Fibroblast of skin of scalp (primary cell): Measurements from ENCODE around the gene FAM234A.
"Not testable (repeated sequence)": the region's sequence is repeated elsewhere in the genome, so short reads cannot be mapped to it uniquely, and the experiment has no call there.

Source experiments
- DNase-seq: peaks from one replicate; pipeline ENCODE4 v3.0.0-alpha.2; 2013

Gene FAM234A

DNA sequence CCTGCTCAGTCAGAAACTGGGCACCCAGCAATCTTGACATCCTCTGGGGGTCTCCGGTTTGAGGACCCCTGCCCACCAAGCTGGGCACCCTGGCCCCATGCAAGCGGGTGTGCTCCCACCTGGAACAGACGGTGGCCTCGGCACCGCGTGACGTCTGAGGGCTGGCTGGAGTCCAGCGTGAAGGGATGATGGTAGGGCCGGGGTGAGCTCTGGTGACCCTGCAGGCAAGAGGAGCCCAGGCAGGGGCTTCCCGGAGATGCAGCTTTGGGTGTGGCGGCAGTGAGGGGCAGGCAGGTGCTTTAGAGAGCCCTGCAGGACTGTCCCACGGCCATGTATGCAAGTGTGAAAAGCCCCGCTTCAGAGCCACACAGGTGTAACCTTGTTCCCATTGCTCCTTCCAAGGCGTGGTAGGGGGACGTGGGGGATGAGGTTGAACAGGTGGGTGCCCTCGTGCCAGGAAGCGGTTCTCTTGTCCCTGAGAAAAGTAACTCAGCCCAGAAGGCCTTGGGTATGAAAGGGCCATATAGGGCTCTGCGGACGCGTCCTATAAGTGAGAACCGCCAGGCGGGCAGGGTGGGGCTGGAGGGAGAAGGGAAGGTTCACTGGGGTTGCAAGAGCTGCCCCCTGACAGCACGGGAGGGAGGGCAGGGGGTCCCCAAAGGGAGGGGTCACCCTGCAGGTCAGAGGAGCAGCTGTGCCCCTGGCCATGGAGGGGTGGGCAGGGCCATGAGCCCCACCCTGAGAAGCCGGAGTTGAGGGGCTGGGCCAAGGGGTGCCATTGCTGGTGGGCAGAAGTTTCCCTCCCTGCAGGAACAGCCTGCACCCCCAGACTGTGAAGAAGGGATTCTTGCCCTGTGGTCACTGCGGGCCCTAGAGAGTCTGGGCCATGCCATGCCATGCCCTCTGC is 31.9 kb downstream of the FAM234A start:
- no peak for DNase-seq

DNA sequence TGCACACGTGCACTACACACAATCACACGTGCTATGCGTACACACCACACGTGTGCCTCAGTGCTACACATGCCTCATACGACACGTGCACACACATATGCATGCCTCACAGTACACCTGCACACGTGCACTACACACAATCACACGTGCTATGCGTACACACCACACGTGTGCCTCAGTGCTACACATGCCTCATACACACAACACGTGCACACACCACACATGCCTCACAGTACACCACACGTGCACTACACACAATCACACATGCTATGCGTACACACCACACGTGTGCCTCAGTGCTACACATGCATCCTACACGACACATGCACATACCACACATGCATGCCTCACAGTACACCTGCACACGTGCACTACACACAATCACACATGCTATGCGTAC is 32.9 kb downstream of the FAM234A start:
- DNase-seq, result not testable (repeated sequence)

DNA sequence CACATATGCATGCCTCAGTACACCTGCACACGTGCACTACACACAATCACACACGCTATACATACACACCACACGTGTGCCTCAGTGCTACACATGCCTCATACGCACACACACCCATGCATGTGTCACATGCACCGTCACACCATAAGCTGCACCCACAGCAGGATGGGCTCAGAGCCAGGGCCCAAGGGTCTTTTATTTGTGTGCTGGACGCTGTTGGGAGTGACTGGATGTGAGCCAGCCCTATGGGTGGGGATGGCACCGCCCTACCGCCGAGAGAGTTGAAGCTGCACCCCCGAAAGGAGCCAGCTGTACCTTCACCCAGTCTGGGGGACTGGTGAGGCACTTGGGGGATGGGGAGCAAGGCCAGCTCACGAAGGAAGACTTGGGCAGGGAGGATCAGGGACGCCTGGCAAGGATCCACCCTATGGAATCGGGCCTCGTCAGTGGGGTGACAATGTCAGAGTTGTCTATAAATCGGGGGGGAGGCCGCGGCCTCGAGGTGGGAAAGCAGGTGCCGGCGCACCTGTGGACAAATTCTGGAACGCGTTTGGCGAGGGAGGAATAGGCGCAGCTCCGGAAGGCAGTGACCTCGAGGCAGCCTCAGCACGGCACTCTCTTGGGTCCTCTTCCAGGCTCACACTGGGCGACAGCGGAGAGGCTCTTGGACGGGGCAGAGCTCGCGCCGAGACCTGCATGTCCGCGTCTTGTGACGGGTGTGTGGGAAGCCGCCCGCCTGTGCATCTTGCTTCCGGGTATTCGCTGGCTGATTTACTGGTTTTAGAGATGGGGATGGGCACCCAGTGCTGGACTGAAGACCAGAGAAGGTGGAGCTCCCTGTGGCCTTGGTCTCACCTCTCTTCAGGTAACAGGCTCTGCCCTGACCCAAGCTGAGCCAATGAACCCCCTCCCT is 33.8 kb downstream of the FAM234A start:
- no peak for DNase-seq

DNA sequence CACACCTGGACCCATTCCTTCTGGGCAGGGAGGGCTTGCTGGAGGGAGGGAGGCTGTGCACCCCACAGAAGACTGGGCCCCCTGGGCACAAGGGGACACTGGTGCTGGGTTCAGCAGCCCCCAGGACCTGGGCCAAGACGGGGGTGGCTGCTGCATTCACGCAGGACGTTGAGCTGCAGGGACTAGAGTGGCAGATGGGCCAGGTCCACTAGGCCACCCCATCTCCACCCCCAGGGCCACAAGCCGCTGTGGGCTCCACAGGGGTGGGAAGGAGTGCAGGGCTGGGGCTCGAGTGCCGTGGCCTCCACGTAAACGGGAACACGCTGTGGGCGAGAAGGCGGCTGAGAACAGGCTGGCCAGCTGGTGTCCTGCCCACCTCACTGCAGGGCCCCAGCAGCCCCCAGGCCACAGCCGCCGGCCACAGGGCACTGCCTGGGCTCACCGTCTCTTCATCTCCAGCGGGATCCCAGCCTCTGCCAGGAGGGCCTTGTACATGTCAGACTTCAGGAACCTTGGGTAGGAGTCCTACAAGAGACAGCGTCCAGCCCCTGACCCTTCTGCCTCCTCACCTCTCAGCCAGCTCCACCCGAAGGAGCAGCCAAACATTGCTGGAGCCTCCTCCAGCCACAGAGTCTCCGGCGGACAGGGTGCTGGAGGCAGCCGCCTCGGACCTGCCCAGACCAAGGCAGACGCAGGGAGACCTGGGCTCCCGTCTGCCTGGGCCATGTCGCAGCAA is 34.6 kb downstream of the FAM234A start:
- DNase-seq, result no peak

DNA sequence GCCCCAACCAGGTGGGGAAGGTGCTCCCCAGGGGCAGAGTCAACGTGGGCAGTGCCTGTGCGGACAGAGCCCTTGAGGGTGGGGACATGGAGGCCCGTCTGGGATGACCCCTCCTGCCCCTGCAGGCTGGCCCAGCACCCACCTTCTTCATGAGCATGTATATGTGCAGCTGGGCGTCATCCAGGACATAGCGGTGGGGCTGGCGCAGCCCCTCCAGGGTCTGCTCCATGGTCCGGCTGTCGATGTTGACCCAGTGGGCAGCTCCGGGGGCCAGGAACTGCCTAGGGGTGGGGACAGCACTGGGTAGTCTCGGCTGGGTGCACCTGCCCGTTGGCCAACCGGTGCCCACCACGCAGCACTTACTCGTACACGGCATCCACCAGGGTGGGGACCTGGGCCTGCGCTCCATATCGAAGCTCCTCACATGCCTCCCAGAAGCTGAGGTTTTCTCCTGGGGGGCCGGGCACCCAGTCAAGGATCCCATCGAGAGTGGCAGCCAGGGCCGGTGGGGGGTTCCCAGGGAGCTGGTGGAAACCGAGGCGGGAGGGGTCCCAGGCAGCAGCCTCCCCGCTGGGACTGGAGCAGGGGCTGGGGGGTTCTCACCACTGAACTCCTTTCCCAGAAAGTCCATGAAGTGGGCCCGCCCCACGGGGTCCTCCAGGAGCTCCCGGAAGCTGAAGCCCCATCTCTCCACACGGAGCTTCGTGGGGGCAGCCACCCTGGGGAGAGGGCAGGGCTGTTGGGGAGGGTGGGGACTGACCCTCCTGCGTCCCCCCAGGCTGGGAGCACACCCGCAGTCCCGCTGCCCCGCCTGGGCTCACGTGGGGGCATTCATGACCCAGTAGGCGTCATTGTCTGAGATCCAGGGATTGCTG is 36.0 kb downstream of the FAM234A start:
- no peak for DNase-seq

DNA sequence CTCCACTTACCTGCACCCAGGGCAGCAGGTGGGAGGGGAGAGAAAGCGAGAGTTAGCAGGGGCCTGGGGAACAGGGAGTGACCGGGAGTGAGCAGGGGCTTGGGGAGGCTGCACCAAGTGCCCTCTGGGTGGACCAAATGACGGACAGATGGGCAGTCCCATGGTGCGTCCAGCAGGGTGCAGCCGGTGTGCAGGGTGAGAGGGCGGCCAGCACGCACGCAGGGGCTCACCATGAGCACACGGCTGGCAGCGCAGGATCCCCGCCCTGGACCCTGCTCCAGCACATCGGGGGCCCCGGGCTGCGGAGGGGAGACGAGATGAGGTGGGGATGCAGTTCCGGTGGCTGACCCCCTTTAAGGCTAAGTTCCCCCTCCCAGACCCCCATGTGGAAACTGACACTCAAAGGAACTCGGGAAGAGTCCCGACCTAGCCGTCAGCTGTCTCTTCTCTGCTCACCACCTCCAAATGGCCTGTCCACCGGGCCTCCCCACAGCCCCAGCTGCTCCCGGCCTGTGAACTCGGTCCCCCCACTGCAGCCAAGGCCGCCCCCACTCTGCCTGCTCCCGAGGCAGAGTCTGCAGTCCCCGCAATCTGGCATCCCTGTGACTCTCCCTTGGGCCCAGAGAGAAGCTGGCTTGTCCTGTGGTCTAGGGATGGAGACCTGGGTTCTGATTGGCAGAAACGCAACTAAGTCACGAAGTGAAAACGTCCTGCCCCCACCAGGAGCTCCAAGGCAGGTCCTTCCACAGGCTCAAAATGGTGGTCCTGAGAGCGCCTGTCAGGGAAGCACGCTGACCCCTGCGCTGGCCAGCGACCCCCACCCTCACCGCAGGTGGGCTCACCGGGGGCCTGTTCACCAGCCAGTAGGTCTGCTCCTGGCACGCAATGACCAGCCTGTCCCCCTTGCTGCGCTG is 38.3 kb downstream of the FAM234A start:
- no peak for DNase-seq

DNA sequence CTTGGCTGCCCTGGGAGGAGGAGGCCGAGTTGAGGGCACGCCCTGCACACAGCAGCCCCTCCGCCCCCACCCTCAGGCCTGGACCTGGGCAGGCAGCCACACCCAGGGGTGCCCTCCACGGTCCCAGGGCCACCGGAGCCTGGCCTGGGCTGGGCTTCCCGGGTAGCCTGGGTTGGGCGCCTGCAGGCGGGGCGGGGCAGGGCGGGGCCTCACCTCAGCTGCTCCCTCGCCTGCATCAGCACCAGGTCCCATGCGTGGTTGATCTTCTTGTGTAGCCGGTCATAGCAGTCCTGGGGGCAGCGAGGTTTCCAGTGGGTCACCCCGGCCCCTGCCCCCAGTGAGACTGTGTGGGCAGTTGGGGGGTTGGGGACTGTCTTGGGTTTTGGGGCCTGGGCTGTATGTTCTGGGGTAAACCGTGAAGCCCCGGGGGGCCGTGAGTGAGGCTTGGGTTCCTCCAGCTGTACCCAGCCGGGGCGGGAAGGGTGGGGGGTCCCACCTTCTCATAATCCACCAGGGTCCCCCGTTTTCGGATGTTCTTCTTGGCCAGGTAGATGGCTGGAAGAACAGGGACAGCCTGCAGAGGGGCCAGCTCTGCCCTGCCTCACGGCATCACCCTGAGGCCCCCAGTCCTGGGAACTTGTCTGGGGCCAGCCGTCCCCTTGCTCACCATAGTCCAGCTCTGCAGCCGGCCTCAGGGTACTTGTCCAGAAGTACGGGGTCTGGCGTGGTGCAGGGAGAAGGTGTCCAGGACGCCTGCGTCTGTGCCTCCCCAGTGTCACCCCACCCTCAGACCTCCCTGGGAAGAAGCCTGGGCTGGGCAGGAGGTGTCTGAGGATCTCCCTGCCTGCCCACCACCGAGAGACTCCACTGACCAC is 39.2 kb downstream of the FAM234A start:
- DNase-seq, result no peak

DNA sequence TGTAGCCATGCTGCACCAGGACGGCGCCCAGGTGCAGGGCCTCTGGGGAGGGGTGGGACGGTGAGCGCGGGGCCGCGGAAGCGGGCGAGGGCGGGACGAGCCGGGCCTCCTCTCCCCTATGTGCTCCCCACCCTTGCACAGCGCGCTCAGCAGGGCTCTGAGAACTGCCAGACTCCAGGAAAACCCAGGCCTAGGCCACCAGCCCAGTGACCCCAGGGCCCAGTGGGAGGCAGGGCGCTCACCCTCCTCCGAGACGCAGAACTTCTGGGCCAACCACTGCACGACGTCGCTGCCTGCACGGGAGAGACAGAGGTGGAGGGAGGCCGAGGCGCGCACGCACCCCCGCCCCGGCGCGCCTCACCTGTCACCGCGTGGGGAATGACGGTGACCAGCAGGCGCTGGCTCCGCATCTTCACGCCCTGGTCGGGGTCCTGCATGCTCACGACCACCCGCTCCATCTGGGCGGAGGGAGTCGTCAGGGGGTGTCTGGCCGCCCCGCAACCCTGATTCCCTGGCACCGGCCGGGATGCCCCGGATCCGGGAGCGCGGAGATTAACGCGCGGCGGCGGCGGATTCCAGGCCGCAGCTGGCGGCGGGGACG is 40.5 kb downstream of the FAM234A start:
- DNase-seq, result no peak

DNA sequence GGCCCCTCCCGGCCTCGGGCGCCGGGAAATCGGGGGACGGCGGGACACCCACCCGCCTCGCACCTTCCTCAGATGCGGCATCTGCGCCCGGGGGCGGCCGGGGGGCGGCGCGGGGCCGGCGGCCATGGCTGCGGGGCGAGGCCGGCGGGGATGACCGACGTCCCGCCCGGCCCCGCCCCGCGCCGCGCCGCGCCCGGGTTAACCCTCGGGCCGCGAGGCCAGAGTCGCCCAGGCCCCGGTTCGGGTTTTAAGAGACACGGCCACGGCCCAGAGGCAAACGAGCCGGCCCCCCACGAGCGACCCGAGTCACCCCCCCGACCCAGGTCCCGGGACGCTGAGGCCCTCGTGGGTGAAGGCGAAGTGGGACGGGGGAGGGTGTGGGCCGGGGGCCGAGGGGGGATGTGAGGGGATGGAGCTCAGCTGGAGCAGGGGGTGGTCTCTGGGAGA is 41.2 kb downstream of the FAM234A start, which contains the start of gene RGS11:
Gene RGS11 (minus strand): TSS at position 159 of the 447 bp plus-strand sequence. CDS start 33 bp downstream, at position 126.
- no peak for DNase-seq

DNA sequence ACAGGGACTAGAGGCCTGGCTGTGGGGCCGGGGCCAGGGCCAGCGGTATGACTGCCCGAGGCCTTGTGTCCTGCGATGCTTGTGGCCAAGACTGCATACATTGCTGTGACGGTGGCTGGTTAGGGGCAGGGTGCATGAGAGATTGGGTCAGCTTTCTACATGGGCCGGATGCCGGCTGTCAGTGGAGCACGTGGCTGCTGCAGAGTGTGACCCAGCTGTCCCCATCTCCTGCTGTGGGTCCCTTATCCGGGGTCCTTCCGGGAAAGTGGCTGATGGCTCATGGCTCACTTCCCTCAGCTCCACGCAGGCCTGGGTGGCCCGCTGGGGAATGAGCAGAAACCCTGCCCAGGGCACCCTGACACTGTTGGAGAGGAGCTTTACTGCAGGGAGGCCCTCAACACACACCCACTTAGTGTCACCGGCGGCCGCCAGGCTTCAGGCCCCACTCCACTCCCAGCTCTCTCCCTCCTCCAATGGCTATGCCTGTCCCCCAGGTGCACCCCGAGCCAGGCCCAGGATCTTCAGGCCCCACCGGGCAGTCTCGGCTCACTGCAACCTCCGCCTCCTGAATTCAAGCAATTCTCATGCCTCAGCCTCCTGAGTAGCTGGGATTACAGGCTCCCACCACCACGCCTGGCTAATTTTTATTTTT is 41.9 kb downstream of the FAM234A start:
- DNase-seq, result no peak

DNA sequence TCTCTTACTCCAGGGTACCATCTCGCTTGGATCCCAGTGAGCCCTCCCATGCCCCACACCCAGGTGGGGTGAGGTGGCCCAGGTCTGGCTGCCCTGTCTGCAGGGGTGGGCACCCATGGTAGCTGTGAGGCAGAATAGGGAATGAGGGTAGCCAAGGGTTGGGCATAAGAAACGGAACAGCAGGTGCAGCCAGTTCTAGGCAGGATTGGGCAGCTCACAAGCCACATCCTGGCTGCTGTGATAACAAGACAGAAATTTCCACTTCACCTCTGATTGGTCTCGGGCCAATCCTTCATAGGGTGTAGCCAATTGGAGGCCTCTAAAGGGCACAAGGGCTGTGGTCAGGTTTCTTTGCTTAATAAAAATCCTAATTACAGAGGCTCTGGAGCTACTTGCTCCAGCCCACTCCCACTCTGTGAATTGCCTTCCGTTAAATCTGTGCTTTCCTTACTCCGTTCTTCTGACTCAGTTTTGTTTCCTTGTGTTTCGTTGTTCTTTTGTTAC is 44.3 kb downstream of the FAM234A start:
- peak; percentile 4 for DNase-seq

DNA sequence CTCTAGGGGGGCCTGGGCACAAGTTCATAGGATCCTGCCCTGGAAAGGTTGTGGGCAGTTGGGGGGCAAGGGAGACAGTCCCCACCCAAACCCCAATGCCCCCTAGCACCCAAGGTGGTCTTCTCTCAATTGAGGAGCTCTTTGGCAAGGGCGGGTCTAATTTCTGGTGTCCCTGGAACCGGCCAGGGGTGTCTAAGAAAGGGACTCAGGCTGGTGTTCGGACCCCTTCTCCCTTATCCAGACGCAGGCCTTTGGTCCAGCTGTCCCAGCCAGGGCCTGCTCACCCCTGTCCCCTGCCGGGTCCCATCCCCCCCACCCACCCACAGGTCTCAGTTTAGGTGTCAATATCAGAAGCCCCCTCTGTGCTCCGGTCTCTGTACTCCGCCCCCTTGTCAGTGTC is 44.9 kb downstream of the FAM234A start:
- no peak for DNase-seq

DNA sequence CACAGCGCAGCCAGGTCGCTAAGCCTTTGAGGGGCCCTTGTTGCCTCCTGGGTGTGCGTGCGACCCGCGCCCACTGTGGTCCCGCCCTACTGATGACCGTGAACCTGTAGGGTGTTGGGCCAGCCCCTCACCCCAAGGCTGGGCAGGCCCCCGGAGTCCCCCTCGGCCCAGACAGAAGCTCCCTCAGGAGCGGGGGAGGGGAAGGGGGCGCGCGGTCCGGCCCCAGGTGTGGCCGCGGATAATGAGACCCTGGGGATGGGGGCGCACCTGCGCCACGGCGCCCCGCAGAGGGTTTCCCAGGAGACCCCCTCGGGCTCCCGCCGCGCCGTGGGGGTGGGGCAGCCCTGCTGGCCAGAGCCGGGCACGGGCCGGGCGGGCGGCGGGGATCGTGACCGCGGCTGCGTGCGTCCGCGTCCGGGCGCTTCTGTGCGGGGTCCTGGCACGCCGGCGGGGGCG is 45.4 kb downstream of the FAM234A start:
- DNase-seq, result no peak

DNA sequence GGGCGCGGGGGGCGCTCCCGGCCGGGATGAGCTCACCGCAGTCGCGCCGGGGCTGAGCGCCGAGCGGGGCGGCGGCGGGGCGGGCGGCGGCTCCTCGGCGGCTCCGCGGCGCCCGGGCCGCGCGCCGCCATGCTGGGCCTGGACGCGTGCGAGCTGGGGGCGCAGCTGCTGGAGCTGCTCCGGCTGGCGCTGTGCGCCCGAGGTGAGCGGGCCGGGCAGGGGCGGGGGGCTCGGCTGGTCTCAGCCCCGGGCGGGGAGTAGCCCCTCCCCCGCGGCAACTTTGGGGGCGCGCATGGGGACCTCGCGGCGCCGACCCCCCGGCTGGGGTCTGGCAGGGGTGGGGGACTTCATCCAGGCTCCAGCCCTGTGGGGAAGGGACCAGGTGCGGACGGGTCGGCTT is 45.9 kb downstream of the FAM234A start, which contains the start of gene ARHGDIG:
Gene ARHGDIG (plus strand): TSS at position 40 of the 400 bp plus-strand sequence. CDS start 90 bp downstream, at position 130.
- no peak for DNase-seq

DNA sequence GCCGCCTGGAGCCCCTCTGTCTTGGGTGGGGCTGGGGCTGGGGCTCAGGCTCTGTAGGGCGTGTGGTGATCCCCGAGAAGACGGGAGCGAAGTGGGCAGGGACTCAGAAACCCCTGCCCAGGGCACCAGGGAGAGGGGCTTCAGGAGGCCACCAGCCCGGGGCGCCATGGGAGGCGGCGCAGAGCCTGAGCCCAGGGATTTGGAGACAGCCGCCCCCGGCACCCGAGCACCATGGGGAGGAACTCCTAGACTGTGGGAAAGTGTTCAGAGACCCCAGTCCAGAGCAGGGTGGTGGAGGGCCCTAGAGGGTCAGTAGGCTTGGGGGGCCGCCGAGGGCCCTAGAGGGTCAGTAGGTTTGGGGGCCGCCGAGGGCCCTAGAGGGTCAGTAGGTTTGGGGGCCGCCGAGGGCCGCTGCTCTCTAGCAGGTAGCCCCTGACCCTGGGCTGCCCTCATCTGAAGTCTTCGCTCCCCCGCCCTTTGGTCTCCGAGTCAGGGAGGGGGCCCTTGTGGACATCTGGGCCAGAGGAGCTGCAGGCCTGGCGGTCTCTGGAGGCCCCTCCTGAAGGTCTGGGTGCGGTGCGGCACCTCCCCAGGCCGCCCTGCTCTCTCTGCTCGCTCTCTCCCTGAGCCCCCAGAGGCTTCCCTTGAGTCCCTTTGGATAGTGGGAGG is 46.5 kb downstream of the FAM234A start:
- no peak for DNase-seq

DNA sequence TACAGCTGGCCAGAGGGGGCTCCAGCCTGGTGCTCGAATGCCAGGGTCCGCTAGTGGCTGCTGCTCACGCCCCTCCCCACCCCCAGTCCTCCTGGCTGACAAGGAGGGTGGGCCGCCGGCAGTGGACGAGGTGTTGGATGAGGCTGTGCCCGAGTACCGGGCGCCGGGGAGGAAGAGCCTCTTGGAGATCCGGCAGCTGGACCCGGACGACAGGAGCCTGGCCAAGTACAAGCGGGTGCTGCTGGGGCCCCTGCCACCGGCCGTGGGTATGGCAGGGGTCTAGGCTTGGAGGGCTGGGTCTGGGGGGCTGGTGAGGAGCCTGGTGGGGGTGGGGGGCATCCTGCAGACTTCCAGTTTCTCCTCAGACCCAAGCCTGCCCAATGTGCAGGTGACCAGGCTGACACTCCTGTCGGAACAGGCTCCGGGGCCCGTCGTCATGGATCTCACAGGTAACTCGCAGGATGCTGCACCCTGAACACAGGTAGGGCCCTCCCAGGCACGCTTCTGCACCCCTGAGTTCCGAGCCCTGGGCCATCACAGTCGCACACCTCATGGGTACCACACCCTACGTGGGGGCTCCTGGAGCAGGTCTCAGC is 47.1 kb downstream of the FAM234A start:
- DNase-seq, result no peak

DNA sequence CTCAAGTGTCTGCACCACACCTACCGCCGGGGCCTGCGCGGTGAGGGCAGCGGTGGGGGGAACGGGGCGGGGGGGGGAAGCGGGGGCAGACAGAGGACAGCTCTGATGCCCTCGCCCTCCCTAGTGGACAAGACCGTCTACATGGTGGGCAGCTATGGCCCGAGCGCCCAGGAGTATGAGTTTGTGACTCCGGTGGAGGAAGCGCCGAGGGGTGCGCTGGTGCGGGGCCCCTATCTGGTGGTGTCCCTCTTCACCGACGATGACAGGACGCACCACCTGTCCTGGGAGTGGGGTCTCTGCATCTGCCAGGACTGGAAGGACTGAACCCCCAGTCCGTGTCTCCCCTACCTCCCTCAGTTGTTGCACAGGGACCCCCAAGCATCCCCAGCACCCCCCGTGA is 47.9 kb downstream of the FAM234A start:
- no peak for DNase-seq
